ENCODE measurements around the gene ASTN2.

Gene ASTN2

GRCh38 chr9:116629634-116630033 is 785.2 kb downstream of the ASTN2 start:
- H3K4me1 Mint-ChIP-seq, result no peaks in the 10 kb centered on the region
- H3K9me3 Mint-ChIP-seq, result no peaks in the 10 kb centered on the region
- H3K4me3 Mint-ChIP-seq, result no peak overlapping the region
- no peak overlapping the region for H3K27ac Mint-ChIP-seq
- H3K36me3 Mint-ChIP-seq, result peaks cover 5% of the 10 kb centered on the region
- no peaks in the 10 kb centered on the region for H3K27me3 Mint-ChIP-seq

GRCh38 chr9:116628716-116629115 is 786.1 kb downstream of the ASTN2 start:
- no peak overlapping the region for H3K4me3 Mint-ChIP-seq
- no peaks in the 10 kb centered on the region for H3K9me3 Mint-ChIP-seq
- H3K4me1 Mint-ChIP-seq, result no peaks in the 10 kb centered on the region
- H3K27ac Mint-ChIP-seq, result no peak overlapping the region
- no peaks in the 10 kb centered on the region for H3K27me3 Mint-ChIP-seq
- peaks cover 5% of the 10 kb centered on the region for H3K36me3 Mint-ChIP-seq

GRCh38 chr9:116627433-116627832 is 787.4 kb downstream of the ASTN2 start:
- Mint-ChIP-seq H3K4me1 (no peaks in the 10 kb centered on the region), H3K9me3 (no peaks in the 10 kb centered on the region), H3K27me3 (no peaks in the 10 kb centered on the region), H3K4me3 (no peak overlapping the region), H3K27ac (no peak overlapping the region), H3K36me3 (peaks cover 5% of the 10 kb centered on the region)

GRCh38 chr9:116626762-116627161 is 788.1 kb downstream of the ASTN2 start:
- H3K9me3 Mint-ChIP-seq, result no peaks in the 10 kb centered on the region
- H3K4me3 Mint-ChIP-seq, result no peak overlapping the region
- H3K27ac Mint-ChIP-seq, result no peak overlapping the region
- H3K36me3 Mint-ChIP-seq, result peaks cover 5% of the 10 kb centered on the region
- no peaks in the 10 kb centered on the region for H3K27me3 Mint-ChIP-seq
- H3K4me1 Mint-ChIP-seq, result no peaks in the 10 kb centered on the region

GRCh38 chr9:116623715-116624114 is 791.1 kb downstream of the ASTN2 start:
- Mint-ChIP-seq H3K27me3 (no peaks in the 10 kb centered on the region), H3K36me3 (peaks cover 8% of the 10 kb centered on the region), H3K4me1 (no peaks in the 10 kb centered on the region), H3K9me3 (no peaks in the 10 kb centered on the region), H3K4me3 (no peak overlapping the region), H3K27ac (no peak overlapping the region)

GRCh38 chr9:116617389-116617788 is 797.5 kb downstream of the ASTN2 start:
- no peaks in the 10 kb centered on the region for H3K9me3 Mint-ChIP-seq
- no peaks in the 10 kb centered on the region for H3K27me3 Mint-ChIP-seq
- no peaks in the 10 kb centered on the region for H3K4me1 Mint-ChIP-seq
- no peak overlapping the region for H3K4me3 Mint-ChIP-seq
- H3K27ac Mint-ChIP-seq, result no peak overlapping the region
- H3K36me3 Mint-ChIP-seq, result peaks cover 21% of the 10 kb centered on the region

GRCh38 chr9:116616304-116616914 is 798.4 kb downstream of the ASTN2 start:
- H3K4me3 Mint-ChIP-seq, result no peak overlapping the region
- H3K27me3 Mint-ChIP-seq, result no peaks in the 10 kb centered on the region
- H3K36me3 Mint-ChIP-seq, result peaks cover 23% of the 10 kb centered on the region
- H3K4me1 Mint-ChIP-seq, result no peaks in the 10 kb centered on the region
- no peak overlapping the region for H3K27ac Mint-ChIP-seq
- H3K9me3 Mint-ChIP-seq, result no peaks in the 10 kb centered on the region

GRCh38 chr9:116608064-116608463 is 806.8 kb downstream of the ASTN2 start:
- Mint-ChIP-seq H3K4me1 (no peaks in the 10 kb centered on the region), H3K27ac (no peak overlapping the region), H3K36me3 (peaks cover 28% of the 10 kb centered on the region), H3K27me3 (no peaks in the 10 kb centered on the region), H3K9me3 (no peaks in the 10 kb centered on the region), H3K4me3 (no peak overlapping the region)

- H3K4me3 Mint-ChIP-seq, result no peak overlapping the region
- H3K36me3 Mint-ChIP-seq, result peaks cover 20% of the 10 kb centered on the region
- no peaks in the 10 kb centered on the region for H3K4me1 Mint-ChIP-seq
- no peaks in the 10 kb centered on the region for H3K27me3 Mint-ChIP-seq
- no peaks in the 10 kb centered on the region for H3K9me3 Mint-ChIP-seq
- no peak overlapping the region for H3K27ac Mint-ChIP-seq
These were observed 808.9 kb downstream of the ASTN2 start for GRCh38 chr9:116605904-116606341.

- H3K4me1 Mint-ChIP-seq, result no peaks in the 10 kb centered on the region
- no peak overlapping the region for H3K27ac Mint-ChIP-seq
- H3K36me3 Mint-ChIP-seq, result peaks cover 22% of the 10 kb centered on the region
- no peak overlapping the region for H3K4me3 Mint-ChIP-seq
- H3K27me3 Mint-ChIP-seq, result no peaks in the 10 kb centered on the region
- no peaks in the 10 kb centered on the region for H3K9me3 Mint-ChIP-seq
These were observed 809.8 kb downstream of the ASTN2 start for GRCh38 chr9:116605060-116605459.

- H3K4me3 Mint-ChIP-seq, result no peak overlapping the region
- no peaks in the 10 kb centered on the region for H3K27me3 Mint-ChIP-seq
- peaks cover 20% of the 10 kb centered on the region for H3K36me3 Mint-ChIP-seq
- H3K9me3 Mint-ChIP-seq, result no peaks in the 10 kb centered on the region
- no peak overlapping the region for H3K27ac Mint-ChIP-seq
- no peaks in the 10 kb centered on the region for H3K4me1 Mint-ChIP-seq
These were observed 810.6 kb downstream of the ASTN2 start for GRCh38 chr9:116604251-116604650.

GRCh38 chr9:116599342-116599884 is 815.4 kb downstream of the ASTN2 start:
- Mint-ChIP-seq H3K4me1 (no peaks in the 10 kb centered on the region), H3K27me3 (no peaks in the 10 kb centered on the region), H3K27ac (no peak overlapping the region), H3K4me3 (no peak overlapping the region), H3K9me3 (no peaks in the 10 kb centered on the region), H3K36me3 (peaks cover 6% of the 10 kb centered on the region)

- Mint-ChIP-seq H3K4me3 (no peak overlapping the region), H3K27me3 (no peaks in the 10 kb centered on the region), H3K9me3 (no peaks in the 10 kb centered on the region), H3K36me3 (peaks cover 9% of the 10 kb centered on the region), H3K4me1 (no peaks in the 10 kb centered on the region), H3K27ac (no peak overlapping the region)
These were observed 818.2 kb downstream of the ASTN2 start for GRCh38 chr9:116596646-116597045.

- Mint-ChIP-seq H3K9me3 (peaks cover 3% of the 10 kb centered on the region), H3K4me3 (no peak overlapping the region), H3K27me3 (no peaks in the 10 kb centered on the region), H3K36me3 (peaks cover 8% of the 10 kb centered on the region), H3K4me1 (no peaks in the 10 kb centered on the region), H3K27ac (no peak overlapping the region)
These were observed 820.3 kb downstream of the ASTN2 start for GRCh38 chr9:116594547-116594946.

GRCh38 chr9:116592970-116593369 is 821.9 kb downstream of the ASTN2 start:
- Mint-ChIP-seq H3K4me3 (no peak overlapping the region), H3K4me1 (no peaks in the 10 kb centered on the region)

GRCh38 chr9:116589392-116590354 is 825.2 kb downstream of the ASTN2 start:
- peaks cover 16% of the 10 kb centered on the region for H3K9me3 Mint-ChIP-seq
- no peaks in the 10 kb centered on the region for H3K4me1 Mint-ChIP-seq
- H3K27me3 Mint-ChIP-seq, result no peaks in the 10 kb centered on the region
- H3K36me3 Mint-ChIP-seq, result peaks cover 29% of the 10 kb centered on the region
- H3K27ac Mint-ChIP-seq, result no peak overlapping the region
- no peak overlapping the region for H3K4me3 Mint-ChIP-seq

More at GRCh38 chr9:116592970-116593369, 821.9 kb downstream of the ASTN2 start:
- H3K27me3 Mint-ChIP-seq, result no peaks in the 10 kb centered on the region
- H3K36me3 Mint-ChIP-seq, result peaks cover 20% of the 10 kb centered on the region
- no peak overlapping the region for H3K27ac Mint-ChIP-seq
- H3K9me3 Mint-ChIP-seq, result peaks cover 16% of the 10 kb centered on the region

Data from activated naive CD4-positive, alpha-beta T cell treated with anti-CD3 and anti-CD28 coated beads, Interleukin-2, amount 50 U/mL, for 24 hours (primary cell).